Measurements from ENCODE around the gene SLC27A2. TPM values are rescaled to one million over a fixed set of nuclear protein-coding genes. Genes with fewer than 3 reads are reported as not detected.

The SLC27A2 gene
- polyA plus RNA-seq, 1 experiment: 0.22 TPM

- no peak for TF ChIP-seq CTCF (IDR thresholded peaks at IDR 0.05; ENCODE audit: insufficient read depth, low read depth, low read length)
- no peak for DNase-seq (ENCODE audit: low read depth)
- no peak overlapping the region for H3K4me3 ChIP-seq (ENCODE audit: low read depth, low read length)
- POLR2A ChIA-PET: no interaction called here
- H3K36me3 ChIP-seq (ENCODE audit: control insufficient read depth, insufficient read depth, low read length): no peaks in the 10 kb centered on the region
- H3K27me3 ChIP-seq (ENCODE audit: control insufficient read depth, insufficient read depth, low read length): no peaks in the 10 kb centered on the region
- CTCF ChIA-PET: interaction anchor here (1.2 kb wide), 1 partner anchor 22 kb away, joined by 3 read pairs; no protein-coding TSS in a partner anchor
These were observed 7.6 kb downstream of the SLC27A2 start for GRCh38 chr15:50189633-50190032.

- ChIA-PET CTCF (interaction anchor here (1.2 kb wide), 1 partner anchor 10 kb away, joined by 3 read pairs; no protein-coding TSS in a partner anchor), POLR2A (no interaction called here)
- DNase-seq (ENCODE audit: low read depth): no peak
These were observed 8.2 kb downstream of the SLC27A2 start for GRCh38 chr15:50190166-50190570.

GRCh38 chr15:50190723-50191122 is 8.7 kb downstream of the SLC27A2 start:
- no peaks in the 10 kb centered on the region for H3K27me3 ChIP-seq (ENCODE audit: control insufficient read depth, insufficient read depth, low read length)
- no peak for TF ChIP-seq CTCF (IDR thresholded peaks at IDR 0.05; ENCODE audit: insufficient read depth, low read depth, low read length)
- ChIA-PET POLR2A (no interaction called here), CTCF (interaction anchor here (1.2 kb wide), 1 partner anchor 10 kb away, joined by 3 read pairs; no protein-coding TSS in a partner anchor)
- H3K36me3 ChIP-seq (ENCODE audit: control insufficient read depth, insufficient read depth, low read length): no peaks in the 10 kb centered on the region
- no peak overlapping the region for H3K4me3 ChIP-seq (ENCODE audit: low read depth, low read length)
- DNase-seq (ENCODE audit: low read depth): no peak

More at GRCh38 chr15:50190166-50190570, 8.2 kb downstream of the SLC27A2 start:
- H3K27me3 ChIP-seq (ENCODE audit: control insufficient read depth, insufficient read depth, low read length): no peaks in the 10 kb centered on the region
- H3K36me3 ChIP-seq (ENCODE audit: control insufficient read depth, insufficient read depth, low read length): no peaks in the 10 kb centered on the region
- H3K4me3 ChIP-seq (ENCODE audit: low read depth, low read length): no peak overlapping the region
- no peak for TF ChIP-seq CTCF (IDR thresholded peaks at IDR 0.05; ENCODE audit: insufficient read depth, low read depth, low read length)

- POLR2A ChIA-PET: no interaction called here
- Histone ChIP-seq H3K27me3 (ENCODE audit: control insufficient read depth, insufficient read depth, low read length) (no peaks in the 10 kb centered on the region), H3K36me3 (ENCODE audit: control insufficient read depth, insufficient read depth, low read length) (no peaks in the 10 kb centered on the region), H3K4me3 (ENCODE audit: low read depth, low read length) (no peak overlapping the region)
- no peak for TF ChIP-seq CTCF (IDR thresholded peaks at IDR 0.05; ENCODE audit: insufficient read depth, low read depth, low read length)
- CTCF ChIA-PET: interaction anchor here (1.6 kb wide), 1 partner anchor 9 kb away, joined by 5 read pairs; the partner anchor contains the start of gene SLC27A2
- no peak for DNase-seq (ENCODE audit: low read depth)
These were observed 10.2 kb downstream of the SLC27A2 start for GRCh38 chr15:50192164-50192563.

- ChIA-PET POLR2A (no interaction called here), CTCF (interaction anchor here (0.6 to 1.6 kb wide), 2 partner anchors 10 kb away, joined by 3 to 5 read pairs; partner anchors contain the start of gene SLC27A2)
- no peaks in the 10 kb centered on the region for H3K27me3 ChIP-seq (ENCODE audit: control insufficient read depth, insufficient read depth, low read length)
- TF ChIP-seq CTCF (IDR thresholded peaks at IDR 0.05; ENCODE audit: insufficient read depth, low read depth, low read length): no peak
- H3K36me3 ChIP-seq (ENCODE audit: control insufficient read depth, insufficient read depth, low read length): no peaks in the 10 kb centered on the region
- DNase-seq (ENCODE audit: low read depth): no peak
- H3K4me3 ChIP-seq (ENCODE audit: low read depth, low read length): no peak overlapping the region
These were observed 11.1 kb downstream of the SLC27A2 start for GRCh38 chr15:50192926-50193620.

All from BJ (cell line).